Measurements from ENCODE around the gene TOMM7.

DNA sequence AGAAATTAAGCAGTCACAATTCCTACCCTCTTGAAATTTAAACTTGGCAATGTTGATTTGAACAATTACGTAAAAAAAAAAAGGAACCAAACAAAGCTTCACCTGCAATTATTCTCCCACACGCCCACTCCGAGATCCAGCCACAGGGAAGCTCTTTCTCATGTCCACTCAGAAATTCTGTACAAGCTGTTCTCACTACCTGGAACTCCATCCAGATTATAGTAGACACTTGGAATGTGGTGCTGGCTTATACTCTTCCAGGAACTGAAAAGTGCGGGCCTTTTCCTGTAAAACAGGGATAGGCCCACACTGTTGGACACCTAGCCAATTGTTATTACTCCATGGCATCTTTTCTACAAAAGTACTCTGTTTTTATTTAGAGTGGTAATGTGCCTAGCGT, 20.3 kb upstream of the TOMM7 start:
- TF ChIP-seq, protein P1, sequence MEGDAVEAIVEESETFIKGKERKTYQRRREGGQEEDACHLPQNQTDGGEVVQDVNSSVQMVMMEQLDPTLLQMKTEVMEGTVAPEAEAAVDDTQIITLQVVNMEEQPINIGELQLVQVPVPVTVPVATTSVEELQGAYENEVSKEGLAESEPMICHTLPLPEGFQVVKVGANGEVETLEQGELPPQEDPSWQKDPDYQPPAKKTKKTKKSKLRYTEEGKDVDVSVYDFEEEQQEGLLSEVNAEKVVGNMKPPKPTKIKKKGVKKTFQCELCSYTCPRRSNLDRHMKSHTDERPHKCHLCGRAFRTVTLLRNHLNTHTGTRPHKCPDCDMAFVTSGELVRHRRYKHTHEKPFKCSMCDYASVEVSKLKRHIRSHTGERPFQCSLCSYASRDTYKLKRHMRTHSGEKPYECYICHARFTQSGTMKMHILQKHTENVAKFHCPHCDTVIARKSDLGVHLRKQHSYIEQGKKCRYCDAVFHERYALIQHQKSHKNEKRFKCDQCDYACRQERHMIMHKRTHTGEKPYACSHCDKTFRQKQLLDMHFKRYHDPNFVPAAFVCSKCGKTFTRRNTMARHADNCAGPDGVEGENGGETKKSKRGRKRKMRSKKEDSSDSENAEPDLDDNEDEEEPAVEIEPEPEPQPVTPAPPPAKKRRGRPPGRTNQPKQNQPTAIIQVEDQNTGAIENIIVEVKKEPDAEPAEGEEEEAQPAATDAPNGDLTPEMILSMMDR (conservative IDR thresholded peaks at IDR 0.05 in 1 of 2, IDR thresholded peaks at IDR 0.05 in 1 of 2; ENCODE audit: extremely low read depth in 1 of 2, insufficient read depth in 1 of 2, low read depth in 1 of 2, low read length in 2 of 2): no peak
- no peak for TF ChIP-seq EZH2 (IDR thresholded peaks at IDR 0.05; ENCODE audit: borderline replicate concordance, low read length)
